Measurements from ENCODE around the gene PRKAA2.

PRKAA2 gene

DNA sequence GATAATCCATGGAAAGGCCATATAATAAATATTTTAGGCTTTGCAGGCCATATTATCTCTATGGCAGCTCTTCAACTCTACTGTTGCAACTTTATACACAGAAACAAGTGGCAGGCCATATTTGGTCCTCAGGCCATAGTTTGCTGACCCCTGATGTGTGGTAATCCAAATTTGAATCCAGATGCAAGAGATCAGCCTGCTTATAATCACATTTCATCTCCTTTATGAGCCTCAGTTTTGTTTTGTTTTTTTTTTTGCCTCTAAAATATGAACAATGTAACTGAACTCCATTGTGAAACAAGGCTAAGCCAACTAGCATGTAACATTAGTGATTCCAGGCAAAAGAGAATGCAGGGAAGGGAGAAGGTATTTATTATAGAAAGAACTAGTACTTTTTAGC is 81.6 kb downstream of the PRKAA2 start:
- no peak for DNase-seq

DNA sequence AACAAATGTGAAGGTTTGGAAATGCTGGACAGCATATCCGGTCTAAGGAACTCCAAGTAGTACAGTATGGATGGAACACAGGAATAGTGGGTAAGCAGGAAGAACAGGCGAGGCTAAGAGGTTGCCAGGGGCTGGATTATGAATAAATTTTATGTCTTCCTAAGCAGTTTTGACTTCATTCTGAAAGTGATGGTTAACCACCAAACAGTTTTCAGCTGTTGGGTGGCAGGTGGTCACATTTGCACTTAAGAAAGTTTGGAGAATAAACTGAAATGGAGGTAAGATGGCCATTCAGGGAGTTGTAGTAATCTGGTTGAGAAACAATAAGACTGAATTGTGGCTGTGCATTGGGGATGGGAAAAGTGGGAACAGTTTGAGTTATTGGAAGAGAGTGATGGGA is 83.8 kb downstream of the PRKAA2 start:
- DNase-seq, result no peak

DNA sequence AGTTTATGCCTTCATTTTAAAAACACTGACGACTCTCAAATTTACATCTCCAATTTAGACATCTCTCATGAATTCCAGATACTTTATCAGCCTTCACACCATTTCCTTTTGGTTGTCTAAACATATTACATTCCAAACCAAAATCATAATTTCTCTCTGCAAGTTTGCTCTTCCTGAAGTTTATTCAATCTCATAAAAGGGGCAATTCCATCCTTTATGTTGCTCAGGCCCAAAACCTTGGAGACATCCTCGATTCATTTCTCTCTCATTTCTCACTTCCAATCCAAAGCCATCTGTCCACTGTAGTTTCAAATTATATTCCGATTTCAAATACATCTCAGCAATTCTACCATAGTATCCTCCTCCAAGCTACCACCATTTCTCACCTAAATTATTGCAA is 100.1 kb downstream of the PRKAA2 start:
- DNase-seq, result no peak

GRCh38 chr1:56754708-56755479 is 109.8 kb downstream of the PRKAA2 start:
- no peak for DNase-seq

- DNase-seq, result no peak
Observed at GRCh38 chr1:56755911-56756310, 110.8 kb downstream of the PRKAA2 start.

- DNase-seq, result no peak
Observed at GRCh38 chr1:56758135-56758534, 113.0 kb downstream of the PRKAA2 start.

DNA sequence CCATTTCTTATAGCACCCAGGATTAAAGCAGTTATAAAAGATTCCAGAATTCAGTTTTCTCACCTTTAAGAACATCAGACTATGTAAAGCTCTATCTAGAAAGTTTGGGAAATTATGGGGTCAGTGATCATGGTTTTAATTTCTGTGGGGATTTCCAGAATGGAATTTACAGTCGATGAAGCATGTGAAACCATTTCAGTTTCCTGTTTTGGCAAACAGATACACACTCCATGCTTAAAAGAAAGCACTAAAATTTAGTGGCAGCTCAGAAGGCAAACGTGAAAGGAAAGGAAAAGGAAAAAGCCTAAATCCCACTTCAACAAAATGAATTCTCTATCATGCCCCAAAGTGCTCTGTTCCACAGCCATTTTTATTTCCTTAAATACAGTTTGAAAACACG is 113.7 kb downstream of the PRKAA2 start:
- no peak for DNase-seq
